Ishikawa (cell line): ENCODE data around the gene NCBP3.

Source experiments
- CEBPB ChIP-seq: IDR thresholded peaks from 2 replicates; pipeline ENCODE4 v1.6.1; 2012
- CREB1 ChIP-seq: IDR thresholded peaks from 2 replicates; pipeline ENCODE4 v1.6.1; 2012; ENCODE audit warnings: low read depth
- EGR1 ChIP-seq: IDR thresholded peaks from 2 replicates; pipeline ENCODE4 v1.6.1; 2012
- EP300 ChIP-seq: IDR thresholded peaks from 2 replicates; pipeline ENCODE4 v1.6.1; 2012; ENCODE audit warnings: borderline replicate concordance
- FOXM1 ChIP-seq: IDR thresholded peaks from 2 replicates; pipeline ENCODE4 v1.6.1; 2012; ENCODE audit warnings: low read depth, borderline replicate concordance
- MAX ChIP-seq: IDR thresholded peaks from 2 replicates; pipeline ENCODE4 v1.6.1; 2012
- NFIC ChIP-seq: IDR thresholded peaks from 2 replicates; pipeline ENCODE4 v1.6.1; 2012
- RAD21 ChIP-seq: IDR thresholded peaks from 2 replicates; pipeline ENCODE4 v1.6.1; 2012; ENCODE audit warnings: low read depth
- TAF1 ChIP-seq: IDR thresholded peaks from 2 replicates; pipeline ENCODE4 v1.6.1; 2012; ENCODE audit warnings: low read depth, mild to moderate bottlenecking
- TCF12 ChIP-seq: IDR thresholded peaks from 2 replicates; pipeline ENCODE4 v1.6.1; 2012; ENCODE audit warnings: low read depth
- TEAD4 ChIP-seq: IDR thresholded peaks from 2 replicates; pipeline ENCODE4 v1.6.1; 2012
- YY1 ChIP-seq: IDR thresholded peaks from 2 replicates; pipeline ENCODE4 v1.6.1; 2012; ENCODE audit warnings: low read depth
- ZBTB7A ChIP-seq: IDR thresholded peaks from 2 replicates; pipeline ENCODE4 v1.6.1; 2012; ENCODE audit warnings: low read depth
- TF ChIP-seq, protein P1 (sequence below): IDR thresholded peaks from 2 replicates; pipeline ENCODE4 v1.6.1; 2012; ENCODE audit warnings: low read depth, mild to moderate bottlenecking
- TF ChIP-seq, protein P2 (sequence below): IDR thresholded peaks from 2 replicates; pipeline ENCODE4 v1.6.1; 2012

The NCBP3 gene

GRCh38 chr17:3873862-3874261, 27.8 kb upstream of the NCBP3 start:
- TF ChIP-seq TCF12 (no peak), YY1 (no peak), MAX (no peak), CREB1 (no peak), ZBTB7A (no peak), EP300 (no peak), RAD21 (no peak)
- TF ChIP-seq, protein P1, sequence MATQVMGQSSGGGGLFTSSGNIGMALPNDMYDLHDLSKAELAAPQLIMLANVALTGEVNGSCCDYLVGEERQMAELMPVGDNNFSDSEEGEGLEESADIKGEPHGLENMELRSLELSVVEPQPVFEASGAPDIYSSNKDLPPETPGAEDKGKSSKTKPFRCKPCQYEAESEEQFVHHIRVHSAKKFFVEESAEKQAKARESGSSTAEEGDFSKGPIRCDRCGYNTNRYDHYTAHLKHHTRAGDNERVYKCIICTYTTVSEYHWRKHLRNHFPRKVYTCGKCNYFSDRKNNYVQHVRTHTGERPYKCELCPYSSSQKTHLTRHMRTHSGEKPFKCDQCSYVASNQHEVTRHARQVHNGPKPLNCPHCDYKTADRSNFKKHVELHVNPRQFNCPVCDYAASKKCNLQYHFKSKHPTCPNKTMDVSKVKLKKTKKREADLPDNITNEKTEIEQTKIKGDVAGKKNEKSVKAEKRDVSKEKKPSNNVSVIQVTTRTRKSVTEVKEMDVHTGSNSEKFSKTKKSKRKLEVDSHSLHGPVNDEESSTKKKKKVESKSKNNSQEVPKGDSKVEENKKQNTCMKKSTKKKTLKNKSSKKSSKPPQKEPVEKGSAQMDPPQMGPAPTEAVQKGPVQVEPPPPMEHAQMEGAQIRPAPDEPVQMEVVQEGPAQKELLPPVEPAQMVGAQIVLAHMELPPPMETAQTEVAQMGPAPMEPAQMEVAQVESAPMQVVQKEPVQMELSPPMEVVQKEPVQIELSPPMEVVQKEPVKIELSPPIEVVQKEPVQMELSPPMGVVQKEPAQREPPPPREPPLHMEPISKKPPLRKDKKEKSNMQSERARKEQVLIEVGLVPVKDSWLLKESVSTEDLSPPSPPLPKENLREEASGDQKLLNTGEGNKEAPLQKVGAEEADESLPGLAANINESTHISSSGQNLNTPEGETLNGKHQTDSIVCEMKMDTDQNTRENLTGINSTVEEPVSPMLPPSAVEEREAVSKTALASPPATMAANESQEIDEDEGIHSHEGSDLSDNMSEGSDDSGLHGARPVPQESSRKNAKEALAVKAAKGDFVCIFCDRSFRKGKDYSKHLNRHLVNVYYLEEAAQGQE, result no peak

- TF ChIP-seq CEBPB (no peak), EGR1 (no peak), YY1 (no peak), TAF1 (no peak), TCF12 (no peak), RAD21 (no peak), MAX (no peak), FOXM1 (no peak), EP300 (no peak), ZBTB7A (no peak), CREB1 (no peak), NFIC (no peak), TEAD4 (no peak)
- TF ChIP-seq, protein P1, result no peak
- TF ChIP-seq, protein P2, sequence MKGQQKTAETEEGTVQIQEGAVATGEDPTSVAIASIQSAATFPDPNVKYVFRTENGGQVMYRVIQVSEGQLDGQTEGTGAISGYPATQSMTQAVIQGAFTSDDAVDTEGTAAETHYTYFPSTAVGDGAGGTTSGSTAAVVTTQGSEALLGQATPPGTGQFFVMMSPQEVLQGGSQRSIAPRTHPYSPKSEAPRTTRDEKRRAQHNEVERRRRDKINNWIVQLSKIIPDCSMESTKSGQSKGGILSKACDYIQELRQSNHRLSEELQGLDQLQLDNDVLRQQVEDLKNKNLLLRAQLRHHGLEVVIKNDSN, result no peak
Measured at GRCh38 chr17:3870871-3871306, 24.8 kb upstream of the NCBP3 start.

GRCh38 chr17:3867606-3868005, 21.6 kb upstream of the NCBP3 start:
- TF ChIP-seq TEAD4 (no peak), TCF12 (no peak), CEBPB (no peak), ZBTB7A (no peak), EGR1 (no peak), FOXM1 (no peak), CREB1 (no peak), RAD21 (no peak), NFIC (no peak), YY1 (no peak), TAF1 (no peak), MAX (no peak), EP300 (no peak)
- TF ChIP-seq, protein P1, result no peak
- TF ChIP-seq, protein P2, result no peak

DNA sequence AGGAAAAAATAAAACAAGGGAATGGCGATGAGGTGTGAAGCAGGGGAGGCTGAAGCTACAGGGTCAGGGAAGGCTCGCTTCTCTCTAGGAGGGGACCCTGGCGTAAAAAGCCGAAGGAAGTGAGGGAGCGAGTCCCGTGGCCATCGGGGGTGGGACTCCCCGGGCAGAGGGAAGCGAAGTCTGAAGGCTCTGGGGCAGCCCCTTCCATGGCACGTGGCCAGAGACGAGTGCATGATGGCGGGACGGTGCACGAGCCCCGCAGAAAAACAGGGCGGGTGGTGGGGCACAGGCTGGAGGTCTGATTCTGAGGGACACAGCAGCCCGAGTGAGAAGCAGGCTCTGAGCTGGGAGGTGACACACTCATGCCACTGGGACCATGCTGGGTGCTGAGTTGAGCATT, 21.1 kb upstream of the NCBP3 start:
- TF ChIP-seq CREB1, result no peak
- no peak for TF ChIP-seq YY1
- no peak for TF ChIP-seq TAF1
- TF ChIP-seq TEAD4, result no peak
- TF ChIP-seq TCF12, result no peak
- TF ChIP-seq ZBTB7A, result no peak
- TF ChIP-seq EGR1, result no peak
- TF ChIP-seq, protein P2, result no peak
- no peak for TF ChIP-seq MAX
- TF ChIP-seq CEBPB, result no peak
- no peak for TF ChIP-seq FOXM1
- no peak for TF ChIP-seq EP300
